ENCODE results near the gene MGLL. TPM values are rescaled to one million over a fixed set of nuclear protein-coding genes. Genes with fewer than 3 reads are reported as not detected.
A peak's percentile ranks its signal among the peaks of the same experiment; 100 is the strongest.

The MGLL gene
- total RNA-seq, 4 donors from 2014 or later, result 36.7 to 146 (median 73.5) TPM

- DNase-seq, result no peak
- no peaks in the 10 kb centered on the region for H3K9me3 ChIP-seq
- 81 to 88% methylated on average over 4 to 8 of the region's 8 CpGs for WGBS, 2 donors
- H3K27ac ChIP-seq, result no peak overlapping the region
- H3K4me3 ChIP-seq, result no peak overlapping the region
- intact Hi-C loops (cut with DNase I), result no loop called here
- H3K4me1 ChIP-seq, result peaks cover 0 to 42% (median 6%) of the 10 kb centered on the region in 3 donors
- H3K36me3 ChIP-seq, result peaks cover 0 to 34% (median 0%) of the 10 kb centered on the region in 3 donors
- no peak for TF ChIP-seq POLR2A (IDR thresholded peaks at IDR 0.05)
- no peak for TF ChIP-seq CTCF (IDR thresholded peaks at IDR 0.05)
- no peaks in the 10 kb centered on the region for H3K27me3 ChIP-seq
Observed at GRCh38 chr3:127730171-127730570, 92.1 kb downstream of the MGLL start.

- Histone ChIP-seq H3K4me3 (no peak overlapping the region), H3K4me1 (peaks cover 0 to 36% (median under 1%) of the 10 kb centered on the region in 3 donors), H3K27me3 (no peaks in the 10 kb centered on the region), H3K36me3 (peaks cover 0 to 39% (median 0%) of the 10 kb centered on the region in 3 donors), H3K27ac (peak overlapping the region in 1 of 4 donors; percentile 20), H3K9me3 (no peaks in the 10 kb centered on the region)
- no peak for TF ChIP-seq CTCF (IDR thresholded peaks at IDR 0.05)
- no peak for TF ChIP-seq POLR2A (IDR thresholded peaks at IDR 0.05)
- WGBS, 2 donors, result 79 to 88% methylated on average over 4 of the region's 4 CpGs
- no peak for DNase-seq
- intact Hi-C loops (cut with DNase I), result no loop called here
Observed at GRCh38 chr3:127729556-127730056, 92.7 kb downstream of the MGLL start.

GRCh38 chr3:127728417-127729015 is 93.8 kb downstream of the MGLL start:
- intact Hi-C loops (cut with DNase I), result no loop called here
- 68 to 76% methylated on average over 7 of the region's 7 CpGs for WGBS, 2 donors
- Histone ChIP-seq H3K27me3 (no peaks in the 10 kb centered on the region), H3K36me3 (peaks cover 0 to 42% (median 0%) of the 10 kb centered on the region in 3 donors), H3K4me3 (no peak overlapping the region), H3K4me1 (peaks cover 0 to 28% (median 0%) of the 10 kb centered on the region in 3 donors), H3K9me3 (no peaks in the 10 kb centered on the region), H3K27ac (no peak overlapping the region)
- DNase-seq, result no peak
- no peak for TF ChIP-seq CTCF (IDR thresholded peaks at IDR 0.05)

- intact Hi-C loops (cut with DNase I), result no loop called here
- no peak overlapping the region for H3K4me3 ChIP-seq
- peaks cover 0 to 27% (median 2%) of the 10 kb centered on the region in 3 donors for H3K4me1 ChIP-seq
- H3K36me3 ChIP-seq, result peaks cover 0 to 45% (median 0%) of the 10 kb centered on the region in 3 donors
- peak overlapping the region in 1 of 4 donors; percentile 25 for H3K27ac ChIP-seq
- 71 to 77% methylated on average over 3 of the region's 3 CpGs for WGBS, 2 donors
- TF ChIP-seq CTCF (IDR thresholded peaks at IDR 0.05) (no peak), POLR2A (IDR thresholded peaks at IDR 0.05) (no peak)
- DNase-seq, result no peak
- H3K9me3 ChIP-seq, result no peaks in the 10 kb centered on the region
- H3K27me3 ChIP-seq, result no peaks in the 10 kb centered on the region
Observed at GRCh38 chr3:127726894-127727293, 95.4 kb downstream of the MGLL start.

GRCh38 chr3:127723011-127723567 is 99.2 kb downstream of the MGLL start:
- H3K4me3 ChIP-seq, result no peak overlapping the region
- H3K27me3 ChIP-seq, result no peaks in the 10 kb centered on the region
- no peak for TF ChIP-seq POLR2A (IDR thresholded peaks at IDR 0.05)
- TF ChIP-seq CTCF (IDR thresholded peaks at IDR 0.05), result no peak
- no peak for DNase-seq
- H3K27ac ChIP-seq, result peak overlapping the region in 2 of 4 donors; percentile 0 to 44
- no peaks in the 10 kb centered on the region for H3K9me3 ChIP-seq
- WGBS, 2 donors, result 43% methylated on average over 10 to 11 of the region's 11 CpGs
- peaks cover 0 to 18% (median 2%) of the 10 kb centered on the region in 3 donors for H3K4me1 ChIP-seq
- peaks cover 0 to 63% (median 6%) of the 10 kb centered on the region in 3 donors for H3K36me3 ChIP-seq
- intact Hi-C loops (cut with DNase I), result no loop called here

All from esophagus squamous epithelium (tissue), 5 donors.